Measurements from ENCODE around the gene TMEM9.

- TF ChIP-seq FOXM1 (IDR thresholded peaks at IDR 0.05; ENCODE audit: borderline replicate concordance) (no peak), BHLHE40 (IDR thresholded peaks at IDR 0.05; ENCODE audit: borderline replicate concordance) (no peak), SP1 (IDR thresholded peaks at IDR 0.05) (no peak), TARDBP (IDR thresholded peaks at IDR 0.05) (no peak), FOXK2 (IDR thresholded peaks at IDR 0.05) (no peak), NFRKB (IDR thresholded peaks at IDR 0.05) (no peak), ELF4 (IDR thresholded peaks at IDR 0.05) (no peak), FOXA1 (IDR thresholded peaks at IDR 0.05) (no peak), SUZ12 (IDR thresholded peaks at IDR 0.05) (no peak)
These were observed 43.7 kb downstream of the TMEM9 start for GRCh38 chr1:201110616-201111015.

All from HEK293T (cell line).